ENCODE measurements around the gene SHE.

The SHE gene

GRCh38 chr1:154466921-154467417 is 35.2 kb downstream of the SHE start:
- Histone ChIP-seq H3K27ac (ENCODE audit: low read depth, low read length, severe bottlenecking) (no peak overlapping the region), H3K36me3 (ENCODE audit: control insufficient read depth, insufficient read depth, low read length) (no peaks in the 10 kb centered on the region), H3K4me1 (ENCODE audit: control insufficient read depth, insufficient read depth, low read length, poor library complexity, severe bottlenecking) (no peaks in the 10 kb centered on the region), H3K9me3 (ENCODE audit: control insufficient read depth, low read length) (no peaks in the 10 kb centered on the region), H3K4me3 (ENCODE audit: extremely low read depth, insufficient read depth, low read length, poor library complexity, severe bottlenecking) (no peak overlapping the region)
- WGBS, 2 experiments (ENCODE audit: insufficient coverage in 2 of 2), result 85% methylated on average over 3 of the region's 8 CpGs; no CpG with 5 or more reads in 1 of the 2 experiments

- no peaks in the 10 kb centered on the region for H3K36me3 ChIP-seq (ENCODE audit: control insufficient read depth, insufficient read depth, low read length)
- no peaks in the 10 kb centered on the region for H3K4me1 ChIP-seq (ENCODE audit: control insufficient read depth, insufficient read depth, low read length, poor library complexity, severe bottlenecking)
- no peak overlapping the region for H3K4me3 ChIP-seq (ENCODE audit: extremely low read depth, insufficient read depth, low read length, poor library complexity, severe bottlenecking)
- H3K27ac ChIP-seq (ENCODE audit: low read depth, low read length, severe bottlenecking), result no peak overlapping the region
- WGBS, 2 experiments (ENCODE audit: insufficient coverage in 2 of 2), result 57 to 72% methylated on average over 2 of the region's 3 CpGs
- H3K9me3 ChIP-seq (ENCODE audit: control insufficient read depth, low read length), result no peaks in the 10 kb centered on the region
These were observed 36.0 kb downstream of the SHE start for GRCh38 chr1:154466206-154466605.

GRCh38 chr1:154465621-154466195 is 36.5 kb downstream of the SHE start:
- 100% methylated on average over 2 to 5 of the region's 8 CpGs for WGBS, 2 experiments (ENCODE audit: insufficient coverage in 2 of 2)
- H3K4me3 ChIP-seq (ENCODE audit: extremely low read depth, insufficient read depth, low read length, poor library complexity, severe bottlenecking), result no peak overlapping the region
- no peaks in the 10 kb centered on the region for H3K4me1 ChIP-seq (ENCODE audit: control insufficient read depth, insufficient read depth, low read length, poor library complexity, severe bottlenecking)
- no peaks in the 10 kb centered on the region for H3K36me3 ChIP-seq (ENCODE audit: control insufficient read depth, insufficient read depth, low read length)
- H3K9me3 ChIP-seq (ENCODE audit: control insufficient read depth, low read length), result no peaks in the 10 kb centered on the region
- no peak overlapping the region for H3K27ac ChIP-seq (ENCODE audit: low read depth, low read length, severe bottlenecking)

GRCh38 chr1:154463512-154463990 is 38.7 kb downstream of the SHE start:
- 88 to 93% methylated on average over 4 of the region's 4 CpGs for WGBS, 2 experiments (ENCODE audit: insufficient coverage in 2 of 2)
- Histone ChIP-seq H3K27ac (ENCODE audit: low read depth, low read length, severe bottlenecking) (peak overlapping the region; percentile 90), H3K9me3 (ENCODE audit: control insufficient read depth, low read length) (no peaks in the 10 kb centered on the region), H3K36me3 (ENCODE audit: control insufficient read depth, insufficient read depth, low read length) (no peaks in the 10 kb centered on the region), H3K4me3 (ENCODE audit: extremely low read depth, insufficient read depth, low read length, poor library complexity, severe bottlenecking) (no peak overlapping the region), H3K4me1 (ENCODE audit: control insufficient read depth, insufficient read depth, low read length, poor library complexity, severe bottlenecking) (no peaks in the 10 kb centered on the region)

DNA sequence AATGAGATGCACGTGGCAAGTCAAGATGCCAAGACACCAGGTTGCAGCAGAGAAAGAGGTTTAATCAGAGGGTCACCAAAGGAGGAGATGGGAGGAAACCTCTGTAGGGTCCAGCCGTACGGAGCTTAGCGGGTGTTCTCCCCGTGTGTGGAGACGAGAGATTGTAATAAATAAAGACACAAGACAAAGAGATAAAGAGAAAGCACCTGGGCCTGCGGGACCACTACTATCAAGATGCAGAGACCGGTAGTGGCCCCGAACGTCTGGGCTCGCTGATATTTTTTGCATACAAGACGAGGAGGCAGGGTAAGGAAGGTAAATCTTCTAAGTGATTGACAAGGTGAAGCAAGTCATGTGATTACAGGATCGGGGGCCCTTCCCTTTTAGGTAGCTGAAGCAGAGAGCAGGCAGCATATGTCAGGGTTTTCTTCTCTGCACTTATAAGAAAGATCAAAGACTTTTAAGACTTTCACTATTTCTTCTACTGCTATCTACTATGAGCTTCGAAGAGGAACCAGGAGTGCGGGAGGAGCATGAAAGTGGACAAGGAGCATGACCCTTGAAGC is 41.4 kb downstream of the SHE start:
- Histone ChIP-seq H3K36me3 (ENCODE audit: control insufficient read depth, insufficient read depth, low read length) (no peaks in the 10 kb centered on the region), H3K27ac (ENCODE audit: low read depth, low read length, severe bottlenecking) (no peak overlapping the region), H3K9me3 (ENCODE audit: control insufficient read depth, low read length) (no peaks in the 10 kb centered on the region), H3K4me3 (ENCODE audit: extremely low read depth, insufficient read depth, low read length, poor library complexity, severe bottlenecking) (no peak overlapping the region), H3K4me1 (ENCODE audit: control insufficient read depth, insufficient read depth, low read length, poor library complexity, severe bottlenecking) (no peaks in the 10 kb centered on the region)
- 90 to 92% methylated on average over 13 to 14 of the region's 15 CpGs for WGBS, 2 experiments (ENCODE audit: insufficient coverage in 2 of 2)

DNA sequence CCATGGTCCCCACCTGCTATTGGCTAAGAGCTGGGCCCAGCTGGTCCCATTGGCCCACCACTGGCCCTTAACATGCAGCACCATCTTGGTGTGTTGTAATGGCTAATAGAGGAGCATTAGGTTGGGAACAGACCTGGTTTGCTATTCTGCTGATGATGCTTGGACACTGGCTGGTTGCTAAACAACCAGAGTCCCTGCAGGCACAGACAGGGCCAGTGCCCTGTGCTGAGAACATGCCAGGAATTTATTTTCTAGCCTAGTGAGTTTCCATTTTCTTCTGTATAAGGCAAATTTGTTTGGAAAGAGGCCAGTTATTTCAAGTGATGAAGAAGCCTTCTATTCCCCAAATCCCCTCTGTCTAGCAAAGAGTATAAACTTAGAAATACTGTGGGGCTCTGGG is 43.1 kb downstream of the SHE start:
- Histone ChIP-seq H3K27ac (ENCODE audit: low read depth, low read length, severe bottlenecking) (no peak overlapping the region), H3K36me3 (ENCODE audit: control insufficient read depth, insufficient read depth, low read length) (no peaks in the 10 kb centered on the region), H3K4me1 (ENCODE audit: control insufficient read depth, insufficient read depth, low read length, poor library complexity, severe bottlenecking) (no peaks in the 10 kb centered on the region), H3K4me3 (ENCODE audit: extremely low read depth, insufficient read depth, low read length, poor library complexity, severe bottlenecking) (no peak overlapping the region), H3K9me3 (ENCODE audit: control insufficient read depth, low read length) (no peaks in the 10 kb centered on the region)

DNA sequence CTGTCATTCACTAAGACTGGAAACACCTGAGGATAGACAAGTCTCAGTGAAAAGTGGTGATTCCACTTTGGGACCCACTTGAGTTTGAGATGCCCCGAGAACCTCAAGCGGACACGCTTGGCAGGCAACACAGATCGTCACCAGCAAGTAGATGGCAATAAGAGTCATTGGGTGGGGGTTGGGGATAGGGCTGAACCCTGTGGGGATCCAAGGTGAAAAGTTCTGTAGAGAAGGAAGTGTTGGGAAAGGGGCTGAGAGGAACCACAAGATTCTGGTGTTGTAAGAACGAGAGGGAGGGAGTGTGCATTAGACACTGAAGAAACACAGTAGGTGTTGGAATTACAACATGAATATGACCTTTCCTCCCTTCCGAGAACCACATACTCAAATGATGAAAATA is 45.6 kb downstream of the SHE start:
- peaks cover 8% of the 10 kb centered on the region for H3K4me1 ChIP-seq (ENCODE audit: control insufficient read depth, insufficient read depth, low read length, poor library complexity, severe bottlenecking)
- WGBS, 2 experiments (ENCODE audit: insufficient coverage in 2 of 2), result 89 to 94% methylated on average over 4 to 5 of the region's 6 CpGs
- no peak overlapping the region for H3K4me3 ChIP-seq (ENCODE audit: extremely low read depth, insufficient read depth, low read length, poor library complexity, severe bottlenecking)
- no peak overlapping the region for H3K27ac ChIP-seq (ENCODE audit: low read depth, low read length, severe bottlenecking)
- no peaks in the 10 kb centered on the region for H3K36me3 ChIP-seq (ENCODE audit: control insufficient read depth, insufficient read depth, low read length)
- H3K9me3 ChIP-seq (ENCODE audit: control insufficient read depth, low read length), result no peaks in the 10 kb centered on the region

DNA sequence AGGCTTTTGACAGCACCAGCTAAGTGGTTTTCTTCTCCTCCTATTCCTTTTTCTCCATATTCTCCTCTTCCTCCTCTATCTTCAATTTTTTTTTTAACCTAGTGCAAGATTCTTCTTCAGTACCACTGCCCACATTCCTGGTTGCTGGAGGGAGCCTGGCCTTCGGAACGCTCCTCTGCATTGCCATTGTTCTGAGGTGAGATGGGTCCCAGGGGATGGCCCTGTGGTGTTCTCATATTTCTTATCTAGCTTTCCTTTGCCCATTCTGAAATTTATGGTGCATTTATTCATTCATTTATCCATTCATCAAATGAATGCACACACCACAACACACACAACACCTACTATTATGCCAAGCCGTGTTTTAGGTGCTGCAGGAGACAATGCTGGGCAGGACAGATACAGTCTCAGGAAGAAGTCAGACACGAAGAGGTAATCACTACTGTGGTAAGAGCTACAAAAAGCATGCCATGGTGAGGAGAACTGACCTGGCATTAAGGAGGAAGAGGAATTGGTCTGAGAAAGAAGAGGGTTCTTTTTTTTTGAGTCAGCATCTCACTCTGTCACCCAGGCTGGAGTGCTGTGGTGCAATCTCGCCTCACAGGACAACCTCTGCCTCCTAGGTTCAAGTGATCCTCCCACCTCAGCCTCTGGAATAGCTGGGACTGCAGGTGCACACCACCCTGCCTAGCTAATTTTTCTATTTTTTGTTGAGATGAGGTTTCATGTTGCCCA is 47.7 kb downstream of the SHE start:
- no peak overlapping the region for H3K4me3 ChIP-seq (ENCODE audit: extremely low read depth, insufficient read depth, low read length, poor library complexity, severe bottlenecking)
- 89 to 98% methylated on average over 2 to 3 of the region's 5 CpGs for WGBS, 2 experiments (ENCODE audit: insufficient coverage in 2 of 2)
- peaks cover 8% of the 10 kb centered on the region for H3K4me1 ChIP-seq (ENCODE audit: control insufficient read depth, insufficient read depth, low read length, poor library complexity, severe bottlenecking)
- H3K9me3 ChIP-seq (ENCODE audit: control insufficient read depth, low read length), result no peaks in the 10 kb centered on the region
- H3K27ac ChIP-seq (ENCODE audit: low read depth, low read length, severe bottlenecking), result no peak overlapping the region
- H3K36me3 ChIP-seq (ENCODE audit: control insufficient read depth, insufficient read depth, low read length), result no peaks in the 10 kb centered on the region

- Histone ChIP-seq H3K4me1 (ENCODE audit: control insufficient read depth, insufficient read depth, low read length, poor library complexity, severe bottlenecking) (peaks cover 8% of the 10 kb centered on the region), H3K36me3 (ENCODE audit: control insufficient read depth, insufficient read depth, low read length) (no peaks in the 10 kb centered on the region), H3K9me3 (ENCODE audit: control insufficient read depth, low read length) (no peaks in the 10 kb centered on the region), H3K4me3 (ENCODE audit: extremely low read depth, insufficient read depth, low read length, poor library complexity, severe bottlenecking) (no peak overlapping the region), H3K27ac (ENCODE audit: low read depth, low read length, severe bottlenecking) (no peak overlapping the region)
- WGBS, 2 experiments (ENCODE audit: insufficient coverage in 2 of 2), result 56 to 87% methylated on average over 1 to 4 of the region's 5 CpGs
These were observed 48.4 kb downstream of the SHE start for GRCh38 chr1:154453574-154454352.

DNA sequence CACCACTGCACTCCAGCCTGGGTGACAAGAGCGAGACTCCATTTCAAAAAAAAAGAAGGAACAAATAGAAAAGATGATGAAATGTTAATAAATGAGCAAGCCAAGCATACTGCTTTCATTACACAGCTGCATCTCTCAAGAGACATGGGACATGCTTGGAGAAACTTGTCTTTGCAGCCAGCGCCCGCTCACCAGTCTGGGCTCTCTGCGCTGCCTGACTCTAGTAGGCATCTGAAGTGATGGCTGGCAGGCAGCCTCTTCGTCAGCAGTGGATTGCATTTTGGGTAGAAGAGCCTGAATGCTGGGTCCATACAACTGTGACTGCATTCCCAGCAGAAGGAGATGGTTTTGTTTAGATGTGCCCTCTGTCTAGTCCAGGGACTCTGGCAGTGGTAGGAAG is 49.1 kb downstream of the SHE start:
- H3K36me3 ChIP-seq (ENCODE audit: control insufficient read depth, insufficient read depth, low read length), result no peaks in the 10 kb centered on the region
- WGBS, 2 experiments (ENCODE audit: insufficient coverage in 2 of 2), result 96 to 100% methylated on average over 3 to 5 of the region's 5 CpGs
- H3K9me3 ChIP-seq (ENCODE audit: control insufficient read depth, low read length), result no peaks in the 10 kb centered on the region
- H3K4me3 ChIP-seq (ENCODE audit: extremely low read depth, insufficient read depth, low read length, poor library complexity, severe bottlenecking), result no peak overlapping the region
- no peak overlapping the region for H3K27ac ChIP-seq (ENCODE audit: low read depth, low read length, severe bottlenecking)
- H3K4me1 ChIP-seq (ENCODE audit: control insufficient read depth, insufficient read depth, low read length, poor library complexity, severe bottlenecking), result peaks cover 11% of the 10 kb centered on the region

Data from mesodermal cell (in vitro differentiated cells).